A673 (cell line): Measurements from ENCODE around the gene CRTAP.

Source experiments
- CTCF ChIP-seq: fragments of 300-800, 200-600 bp; sonication (generic); conservative IDR thresholded peaks from 2 replicates; pipeline ENCODE4 v1.5.1; 2017; ENCODE audit warnings: low read depth, mild to moderate bottlenecking, antibody characterized with exemption, low read length, moderate library complexity, mixed read lengths
- EZH2 ChIP-seq: fragments of 200-600 bp; sonication (generic); IDR thresholded peaks from 2 replicates; pipeline ENCODE4 v1.6.1; 2017; ENCODE audit warnings: borderline replicate concordance, low read depth, mild to moderate bottlenecking, mixed read lengths, antibody characterized with exemption, low read length; ENCODE audit not compliant: poor library complexity, severe bottlenecking

GRCh38 chr3:33119891-33120290, 6.1 kb downstream of the CRTAP start:
- TF ChIP-seq CTCF (no peak), EZH2 (no peak)
